HFFc6 (cell line): ENCODE results near the gene SNX8. TPM values are rescaled to one million over a fixed set of nuclear protein-coding genes. Genes with fewer than 3 reads are reported as not detected.
"Not testable (repeated sequence)": the region's sequence is repeated elsewhere in the genome, so short reads cannot be mapped to it uniquely, and the experiment has no call there.

ENCODE experiments used
- DNase-seq: peaks from one replicate; pipeline ENCODE4 v3.0.0-alpha.2; 2018
- H3K27ac Mint-ChIP-seq: 2 replicates; pipeline ENCODE4 v1.8.0; 2020; ENCODE audit warnings: mild to moderate bottlenecking, mixed read lengths
- H3K27me3 Mint-ChIP-seq: 2 replicates; pipeline ENCODE4 v1.8.0; 2021; ENCODE audit warnings: mild to moderate bottlenecking, moderate library complexity, mixed read lengths; ENCODE audit not compliant: insufficient read depth
- H3K36me3 Mint-ChIP-seq: 2 replicates; pipeline ENCODE4 v1.8.0; 2021; ENCODE audit warnings: low read depth, mixed read lengths
- H3K4me1 Mint-ChIP-seq: 2 replicates; pipeline ENCODE4 v1.8.0; 2020; ENCODE audit warnings: low read depth, mixed read lengths
- H3K4me3 Mint-ChIP-seq: 2 replicates; pipeline ENCODE4 v1.8.0; 2020; ENCODE audit warnings: mild to moderate bottlenecking, moderate library complexity, mixed read lengths
- H3K9me3 Mint-ChIP-seq: 2 replicates; pipeline ENCODE4 v1.8.0; 2020; ENCODE audit warnings: mild to moderate bottlenecking, mixed read lengths
- CTCF ChIP-seq: fragments of 200-600 bp; sonication (generic); IDR thresholded peaks from 2 replicates; pipeline ENCODE4 v1.5.0; 2021; ENCODE audit warnings: antibody characterized with exemption, mild to moderate bottlenecking
- total RNA-seq, 6 experiments: library from RNA; stranded (reverse); fragmentation: NEBNext Ultra II Directional; extraction: Animal tissue kit (Norgen Biotek cat#: 25700); gene quantifications; 2 replicates in 1 of 6; 3 replicates in 5 of 6; pipeline ENCODE4 v1.2.3, GENCODE V29; 2021

SNX8 gene
- total RNA-seq, 6 experiments from 2014 or later = 44.6 to 67.4 (median 61.9) TPM

- Mint-ChIP-seq H3K4me1 (no peaks in the 10 kb centered on the region), H3K27me3 (no peaks in the 10 kb centered on the region), H3K27ac (no peak overlapping the region), H3K36me3 (no peaks in the 10 kb centered on the region), H3K4me3 (no peak overlapping the region), H3K9me3 (no peaks in the 10 kb centered on the region)
- TF ChIP-seq CTCF = 0 out of 2 replicates have a peak, but pooled peaks have one; percentile 13
- DNase-seq = peak; percentile 7
Observed at GRCh38 chr7:2321020-2321419, 6.8 kb upstream of the SNX8 start.

- Mint-ChIP-seq H3K36me3 (no peaks in the 10 kb centered on the region), H3K4me3 (no peak overlapping the region), H3K27ac (no peak overlapping the region), H3K4me1 (peaks cover 2% of the 10 kb centered on the region), H3K27me3 (no peaks in the 10 kb centered on the region), H3K9me3 (no peaks in the 10 kb centered on the region)
- DNase-seq = no peak
- TF ChIP-seq CTCF = no peak
Observed at GRCh38 chr7:2317556-2318293, 3.5 kb upstream of the SNX8 start.

DNA sequence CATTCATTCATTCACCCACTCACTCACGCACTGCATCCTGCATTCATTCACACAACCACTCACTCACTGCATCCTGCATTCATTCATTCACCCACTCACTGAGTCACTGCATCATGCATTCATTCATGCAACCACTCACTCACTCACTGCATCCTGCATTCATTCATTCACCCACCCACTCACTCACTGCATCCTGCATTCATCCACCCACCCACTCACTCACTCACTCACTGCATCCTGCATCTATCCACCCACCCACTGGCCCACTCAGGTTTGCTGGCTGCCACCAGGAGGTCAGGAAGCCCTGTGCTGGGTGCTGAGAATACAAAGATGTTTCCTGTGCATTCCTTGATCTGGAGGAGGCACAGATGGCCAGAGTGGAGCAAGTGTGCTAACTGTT lies 2.3 kb upstream of the SNX8 start:
- TF ChIP-seq CTCF = no peak
- Mint-ChIP-seq H3K27me3 (no peaks in the 10 kb centered on the region), H3K27ac (no peak overlapping the region), H3K4me3 (no peak overlapping the region), H3K4me1 (peaks cover 13% of the 10 kb centered on the region), H3K36me3 (peaks cover 5% of the 10 kb centered on the region; the same call in 1 of the 2 replicates), H3K9me3 (no peaks in the 10 kb centered on the region)
- no peak for DNase-seq

- Mint-ChIP-seq H3K4me3 (no peak overlapping the region), H3K36me3 (peaks cover 5% of the 10 kb centered on the region; the same call in 1 of the 2 replicates), H3K27me3 (no peaks in the 10 kb centered on the region), H3K27ac (no peak overlapping the region), H3K9me3 (no peaks in the 10 kb centered on the region), H3K4me1 (peaks cover 17% of the 10 kb centered on the region)
- DNase-seq = no peak
- no peak for TF ChIP-seq CTCF
Observed at GRCh38 chr7:2315787-2316186, 1.5 kb upstream of the SNX8 start.

GRCh38 chr7:2314956-2315530 lies 802 bp upstream of the SNX8 start:
- not testable (repeated sequence) for H3K27ac Mint-ChIP-seq, H3K9me3 Mint-ChIP-seq, H3K4me3 Mint-ChIP-seq, H3K27me3 Mint-ChIP-seq, H3K36me3 Mint-ChIP-seq, DNase-seq
- H3K4me1 Mint-ChIP-seq = peaks cover 23% of the 10 kb centered on the region
